Measurements from ENCODE around the gene VPREB3. TPM values are rescaled to one million over a fixed set of nuclear protein-coding genes. Genes with fewer than 3 reads are reported as not detected.

Gene VPREB3
- total and polyA plus RNA-seq, 2 donors (not counting 1 experiment from before 2014, with no cell fraction given): 92.7 to 461 TPM

DNA sequence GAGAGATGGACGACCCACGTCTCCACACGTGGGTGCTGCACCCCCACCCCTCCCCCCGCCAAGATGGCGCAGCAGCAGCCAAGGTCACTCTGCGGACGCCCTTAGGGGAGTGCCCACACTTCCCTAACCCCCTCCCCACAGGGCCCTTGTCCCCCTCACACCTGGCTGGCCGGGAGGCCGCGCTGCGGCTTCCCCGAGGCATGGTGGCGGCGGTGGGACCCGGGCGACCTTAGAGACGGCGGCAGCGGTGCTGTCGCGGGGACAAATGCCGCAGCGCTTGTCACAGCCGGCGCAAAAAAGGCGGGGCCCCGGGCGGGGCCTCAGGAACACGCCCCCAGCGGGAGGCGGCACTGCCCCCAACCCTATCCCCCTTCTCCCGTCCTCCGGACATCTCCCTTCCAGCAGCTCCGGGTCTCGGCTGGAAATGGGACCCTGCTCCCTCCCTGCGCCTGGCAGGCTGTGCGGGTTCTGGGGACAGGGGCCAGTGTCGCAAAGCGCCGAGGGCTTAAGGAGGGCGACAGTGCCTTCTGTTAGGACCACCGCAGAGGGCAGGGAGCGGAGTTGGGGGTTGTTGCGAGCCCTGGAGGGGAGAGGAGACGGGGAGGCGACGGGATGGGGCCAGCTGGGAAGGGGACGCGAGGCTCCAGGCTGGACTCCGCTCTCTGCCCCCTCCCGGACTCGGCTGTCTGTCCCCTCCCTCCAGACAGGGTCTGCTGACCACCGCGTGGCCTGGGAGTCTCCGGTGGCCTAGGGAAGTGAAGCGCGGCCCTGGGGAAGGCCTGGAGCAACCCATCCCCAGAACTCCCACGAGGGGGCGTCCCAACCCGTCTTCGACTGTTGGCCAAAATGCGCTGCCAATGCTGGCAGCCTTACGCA, 13.7 kb upstream of the VPREB3 start, which contains the start of gene CHCHD10:
Gene CHCHD10, minus strand, starts transcription at position 300 of the 876 bp plus-strand sequence. Its CDS starts 98 bp downstream, at position 202.
- 1% methylated on average over 59 of the region's 63 CpGs for WGBS (ENCODE audit: insufficient coverage)
- Mint-ChIP-seq H3K4me1 (peaks cover 66% of the 10 kb centered on the region), H3K4me3 (peak within 1 kb of the TSS; percentile 89), H3K27ac (peak within 1 kb of the TSS; percentile 90), H3K9me3 (ENCODE audit: insufficient read depth) (no peaks in the 10 kb centered on the region), H3K27me3 (no peaks in the 10 kb centered on the region)
- peak within 1 kb of the TSS; percentile 98 for H3K4me2 ChIP-seq (replicated peaks; ENCODE audit: low read depth, low read length, poor library complexity, severe bottlenecking)
- peak; percentile 85 for DNase-seq
- peak; percentile 65 for ATAC-seq (ENCODE audit: low read depth)
- H3K79me2 ChIP-seq (ENCODE audit: control insufficient read depth, insufficient read depth, low read length): peaks cover 29% of the 10 kb centered on the region
- intact Hi-C loops (cut with micrococcal nuclease): loop anchor here (1.0 to 5.0 kb wide), 5 partner anchors 16 to 226 kb away; partner anchors contain the start of gene DERL3
- peak within 1 kb of the TSS; percentile 80 to 89 for H3K27ac ChIP-seq (ENCODE audit: low read length in 2 of 2)
- no peak for TF ChIP-seq EZH2 (IDR thresholded peaks at IDR 0.05; ENCODE audit: borderline replicate concordance, insufficient read depth, low read depth, low read length, poor library complexity, severe bottlenecking)
- TF ChIP-seq, protein P1, sequence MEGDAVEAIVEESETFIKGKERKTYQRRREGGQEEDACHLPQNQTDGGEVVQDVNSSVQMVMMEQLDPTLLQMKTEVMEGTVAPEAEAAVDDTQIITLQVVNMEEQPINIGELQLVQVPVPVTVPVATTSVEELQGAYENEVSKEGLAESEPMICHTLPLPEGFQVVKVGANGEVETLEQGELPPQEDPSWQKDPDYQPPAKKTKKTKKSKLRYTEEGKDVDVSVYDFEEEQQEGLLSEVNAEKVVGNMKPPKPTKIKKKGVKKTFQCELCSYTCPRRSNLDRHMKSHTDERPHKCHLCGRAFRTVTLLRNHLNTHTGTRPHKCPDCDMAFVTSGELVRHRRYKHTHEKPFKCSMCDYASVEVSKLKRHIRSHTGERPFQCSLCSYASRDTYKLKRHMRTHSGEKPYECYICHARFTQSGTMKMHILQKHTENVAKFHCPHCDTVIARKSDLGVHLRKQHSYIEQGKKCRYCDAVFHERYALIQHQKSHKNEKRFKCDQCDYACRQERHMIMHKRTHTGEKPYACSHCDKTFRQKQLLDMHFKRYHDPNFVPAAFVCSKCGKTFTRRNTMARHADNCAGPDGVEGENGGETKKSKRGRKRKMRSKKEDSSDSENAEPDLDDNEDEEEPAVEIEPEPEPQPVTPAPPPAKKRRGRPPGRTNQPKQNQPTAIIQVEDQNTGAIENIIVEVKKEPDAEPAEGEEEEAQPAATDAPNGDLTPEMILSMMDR (IDR thresholded peaks at IDR 0.05): peak; percentile 73
- peak within 1 kb of the TSS; percentile 74 for H3K9ac ChIP-seq (ENCODE audit: low read length)
- ChIA-PET CTCF (interaction anchor here (0.9 to 12.8 kb wide), 7 partner anchors 14 to 140 kb away, joined by 3 to 188 read pairs (median 8); partner anchors contain the start of genes SLC2A11, VPREB3 and ZNF70), POLR2A (interaction anchor here (1.0 to 14.3 kb wide), 5 partner anchors 8 to 90 kb away, joined by 4 to 174 read pairs (median 7); partner anchors contain the start of genes SLC2A11, VPREB3 and ZNF70)
- no peaks in the 10 kb centered on the region for H3K36me3 ChIP-seq (replicated peaks in 1 of 2; ENCODE audit: control extremely low read depth in 1 of 2, control insufficient read depth in 1 of 2, extremely low read depth in 1 of 2, insufficient read depth in 2 of 2, low read length in 1 of 2)
- H3K9me3 ChIP-seq (ENCODE audit: control extremely low read depth in 1 of 3, control insufficient read depth in 2 of 3, insufficient read depth in 1 of 3, low read length in 2 of 3): no peaks in the 10 kb centered on the region
- peaks cover 61 to 89% of the 10 kb centered on the region in 2 donors for H3K4me1 ChIP-seq (ENCODE audit: control insufficient read depth in 2 of 2, insufficient read depth in 2 of 2, low read length in 2 of 2)
- H3K4me3 ChIP-seq (ENCODE audit: control extremely low read depth in 1 of 5, extremely low read depth in 1 of 5, insufficient read depth in 1 of 5, low read depth in 2 of 5, low read length in 4 of 5): peak within 1 kb of the TSS; percentile 46 to 87 (median 81)
- peak within 1 kb of the TSS; percentile 84 for H2AFZ ChIP-seq (ENCODE audit: insufficient read depth, low read depth, low read length, poor library complexity, severe bottlenecking)
- H4K20me1 ChIP-seq (ENCODE audit: control insufficient read depth, insufficient read depth, low read length, poor library complexity, severe bottlenecking): peaks cover 14% of the 10 kb centered on the region
- no peaks in the 10 kb centered on the region for H3K27me3 ChIP-seq (replicated peaks in 1 of 4; ENCODE audit: control extremely low read depth in 1 of 4, control insufficient read depth in 3 of 4, insufficient read depth in 4 of 4, low read length in 3 of 4)

Measured in B cell (primary cell).